Stimulated activated naive CD8-positive, alpha-beta T cell treated with anti-CD3 and anti-CD28 coated beads, Interleukin-15, Interleukin-2, amounts not matched to agents 100 ng/mL and 50 ng/mL, for 24 hours (primary cell): Measurements from ENCODE around the gene FNIP1.
"Not testable (repeated sequence)": the region's sequence is repeated elsewhere in the genome, so short reads cannot be mapped to it uniquely, and the experiment has no call there.

Experiments
- H3K27ac Mint-ChIP-seq: one replicate; pipeline ENCODE4 v1.8.0; 2021; ENCODE audit warnings: mild to moderate bottlenecking, mixed read lengths
- H3K27me3 Mint-ChIP-seq: one replicate; pipeline ENCODE4 v1.8.0; 2021; ENCODE audit warnings: mixed read lengths
- H3K36me3 Mint-ChIP-seq: one replicate; pipeline ENCODE4 v1.8.0; 2021; ENCODE audit warnings: low read depth, mixed read lengths
- H3K4me1 Mint-ChIP-seq: one replicate; pipeline ENCODE4 v1.8.0; 2021; ENCODE audit warnings: low read depth, mixed read lengths
- H3K4me3 Mint-ChIP-seq: one replicate; pipeline ENCODE4 v1.8.0; 2021; ENCODE audit warnings: mild to moderate bottlenecking, mixed read lengths
- H3K9me3 Mint-ChIP-seq: one replicate; pipeline ENCODE4 v1.8.0; 2021; ENCODE audit warnings: mixed read lengths

FNIP1 gene

DNA sequence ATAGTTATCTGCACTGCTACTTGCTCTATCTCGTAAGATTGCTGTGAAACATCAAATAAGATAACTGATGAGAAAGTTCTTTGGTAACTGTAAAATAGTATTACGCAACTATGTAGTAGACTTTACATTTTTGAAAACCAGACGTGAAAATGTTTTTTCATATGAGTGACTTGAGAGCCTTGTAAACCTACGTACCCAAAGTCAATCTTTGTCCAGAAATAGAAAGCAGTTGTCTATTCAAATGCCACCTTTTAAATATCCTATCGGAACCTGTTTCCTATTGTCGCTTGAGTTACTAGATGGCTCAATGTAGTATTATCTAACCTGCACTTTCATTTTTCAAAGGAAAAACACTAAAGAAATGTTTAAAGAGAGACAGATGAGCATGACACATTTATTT lies 1.6 kb downstream of the FNIP1 start:
- Mint-ChIP-seq H3K9me3 (no peaks in the 10 kb centered on the region), H3K4me3 (peak overlapping the region; percentile 93), H3K27ac (no peak overlapping the region), H3K4me1 (peaks cover 56% of the 10 kb centered on the region), H3K27me3 (no peaks in the 10 kb centered on the region), H3K36me3 (peaks cover 28% of the 10 kb centered on the region)

DNA sequence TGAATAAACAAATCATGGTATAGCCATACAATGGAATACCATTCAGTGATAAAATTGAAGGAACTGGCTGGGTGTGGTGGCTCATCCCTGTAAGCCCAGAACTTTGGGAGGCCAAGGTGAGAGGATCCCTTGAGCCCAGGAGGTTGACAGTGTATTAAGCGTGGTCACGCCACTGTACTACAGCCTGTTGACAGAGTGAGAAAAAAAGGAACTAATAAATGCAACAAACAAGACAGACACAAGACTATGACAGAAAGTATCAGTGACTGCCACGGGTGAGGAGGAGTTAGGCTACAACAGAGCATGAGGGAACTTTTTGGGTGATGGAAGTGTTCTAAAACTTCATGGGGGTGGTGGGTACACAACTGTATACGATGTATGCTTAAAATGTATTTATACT lies 2.2 kb downstream of the FNIP1 start:
- Mint-ChIP-seq H3K36me3 (peaks cover 32% of the 10 kb centered on the region), H3K4me1 (peaks cover 59% of the 10 kb centered on the region), H3K4me3 (peak overlapping the region; percentile 67), H3K27me3 (no peaks in the 10 kb centered on the region), H3K9me3 (no peaks in the 10 kb centered on the region), H3K27ac (peak overlapping the region; percentile 56)

DNA sequence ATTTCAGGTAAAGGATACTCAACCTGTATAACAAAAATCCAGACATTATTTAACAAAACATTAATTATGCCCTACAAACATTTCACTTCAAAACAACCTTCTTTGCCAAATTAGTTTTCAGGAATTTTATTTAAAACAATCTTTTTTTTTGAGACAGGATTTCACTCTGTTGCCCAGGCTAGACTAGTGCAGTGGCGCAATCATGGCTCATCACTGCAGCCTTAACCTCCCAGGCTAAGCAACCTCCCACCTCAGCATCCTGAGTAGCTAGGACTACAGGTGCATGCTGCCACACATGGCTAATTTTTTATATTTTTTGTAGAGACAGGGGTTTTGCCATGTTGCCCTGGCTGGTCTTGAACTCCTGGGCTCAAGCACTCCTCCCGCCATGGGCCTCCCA lies 3.9 kb downstream of the FNIP1 start:
- H3K4me1 Mint-ChIP-seq = peaks cover 64% of the 10 kb centered on the region
- no peaks in the 10 kb centered on the region for H3K9me3 Mint-ChIP-seq
- H3K36me3 Mint-ChIP-seq = peaks cover 39% of the 10 kb centered on the region
- no peak overlapping the region for H3K4me3 Mint-ChIP-seq
- H3K27ac Mint-ChIP-seq = no peak overlapping the region
- H3K27me3 Mint-ChIP-seq = no peaks in the 10 kb centered on the region

DNA sequence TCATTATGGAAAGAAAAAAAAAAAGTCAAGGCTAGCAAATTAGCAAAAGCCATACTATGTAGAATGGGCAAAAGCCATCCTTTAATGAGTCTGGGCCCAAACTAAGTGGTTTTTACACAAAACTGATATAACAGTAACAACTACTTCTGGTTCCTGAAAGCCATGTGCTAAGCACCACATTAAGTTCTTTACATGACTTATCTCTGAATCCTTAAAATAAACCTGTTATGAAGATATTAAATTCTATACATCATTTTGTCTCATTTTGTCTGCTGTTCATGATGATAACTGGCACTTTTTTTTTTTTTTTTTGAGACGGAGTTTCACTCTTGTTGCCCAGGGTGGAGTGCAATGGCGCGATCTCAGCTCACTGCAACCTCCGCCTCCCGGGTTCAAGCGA lies 5.0 kb downstream of the FNIP1 start:
- Mint-ChIP-seq H3K4me3 (no peak overlapping the region), H3K4me1 (peaks cover 68% of the 10 kb centered on the region), H3K9me3 (no peaks in the 10 kb centered on the region), H3K27me3 (no peaks in the 10 kb centered on the region), H3K27ac (no peak overlapping the region), H3K36me3 (peaks cover 39% of the 10 kb centered on the region)

DNA sequence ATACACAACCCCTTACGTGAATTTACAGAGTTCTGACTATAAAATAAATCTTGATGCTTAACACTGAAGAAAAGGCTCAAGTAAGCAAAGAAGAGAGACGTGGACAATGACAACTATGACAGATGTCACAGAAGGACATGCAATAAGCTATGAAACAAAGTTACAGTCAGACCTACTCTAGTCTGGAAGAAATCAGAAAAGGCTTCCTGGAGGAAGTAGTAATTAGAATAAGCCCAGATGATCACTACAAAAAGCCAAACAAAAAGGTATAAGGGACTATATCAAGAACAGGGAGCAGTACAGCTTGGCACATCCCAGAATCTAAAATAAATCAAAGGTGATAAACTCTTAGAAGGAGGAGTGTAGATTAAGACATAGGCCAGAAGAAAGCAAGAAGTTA lies 6.3 kb downstream of the FNIP1 start:
- peaks cover 35% of the 10 kb centered on the region for H3K36me3 Mint-ChIP-seq
- no peak overlapping the region for H3K27ac Mint-ChIP-seq
- H3K9me3 Mint-ChIP-seq = no peaks in the 10 kb centered on the region
- peaks cover 62% of the 10 kb centered on the region for H3K4me1 Mint-ChIP-seq
- H3K27me3 Mint-ChIP-seq = no peaks in the 10 kb centered on the region
- no peak overlapping the region for H3K4me3 Mint-ChIP-seq

DNA sequence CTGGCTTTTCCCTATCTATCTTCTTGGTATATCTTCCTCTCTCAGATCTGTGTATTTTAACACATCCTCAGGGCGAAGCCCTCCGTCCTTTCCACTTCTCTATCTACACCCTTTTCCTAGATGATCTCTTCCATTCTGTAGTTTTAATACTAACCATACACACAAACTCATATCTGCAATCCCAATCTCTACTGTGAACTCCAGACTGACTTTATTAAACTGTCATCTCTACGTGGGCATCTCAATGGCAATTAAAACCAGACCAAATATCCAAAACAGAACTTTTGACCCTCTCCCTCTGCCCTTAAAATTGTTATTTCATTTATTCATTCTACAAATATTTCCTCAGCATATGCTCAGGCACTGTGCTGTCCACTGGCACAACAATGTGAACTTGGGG lies 7.1 kb downstream of the FNIP1 start:
- Mint-ChIP-seq H3K27me3 (no peaks in the 10 kb centered on the region), H3K4me3 (no peak overlapping the region), H3K9me3 (no peaks in the 10 kb centered on the region), H3K36me3 (peaks cover 32% of the 10 kb centered on the region), H3K4me1 (peaks cover 54% of the 10 kb centered on the region), H3K27ac (no peak overlapping the region)

DNA sequence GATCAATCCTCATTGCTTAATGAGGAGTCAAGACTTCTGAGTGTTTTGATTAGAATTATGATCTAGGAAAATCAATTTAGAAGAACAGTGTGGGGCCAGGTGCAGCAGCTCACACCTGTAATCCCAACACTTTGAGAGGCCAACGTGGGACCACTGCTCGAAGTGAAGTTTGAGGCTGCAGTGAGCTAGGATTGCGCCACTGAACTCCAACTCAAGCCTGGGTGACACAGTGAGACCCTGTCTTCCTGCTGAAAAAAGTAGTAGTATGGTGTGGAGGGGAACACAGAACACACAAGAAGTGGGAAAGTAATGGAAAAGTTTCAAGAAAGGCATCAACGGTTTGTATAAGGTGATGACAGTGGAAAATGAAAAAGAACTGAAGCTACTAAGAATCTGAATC lies 9.1 kb downstream of the FNIP1 start:
- H3K4me3 Mint-ChIP-seq = no peak overlapping the region
- H3K36me3 Mint-ChIP-seq = peaks cover 28% of the 10 kb centered on the region
- no peak overlapping the region for H3K27ac Mint-ChIP-seq
- no peaks in the 10 kb centered on the region for H3K9me3 Mint-ChIP-seq
- peaks cover 36% of the 10 kb centered on the region for H3K4me1 Mint-ChIP-seq
- no peaks in the 10 kb centered on the region for H3K27me3 Mint-ChIP-seq

DNA sequence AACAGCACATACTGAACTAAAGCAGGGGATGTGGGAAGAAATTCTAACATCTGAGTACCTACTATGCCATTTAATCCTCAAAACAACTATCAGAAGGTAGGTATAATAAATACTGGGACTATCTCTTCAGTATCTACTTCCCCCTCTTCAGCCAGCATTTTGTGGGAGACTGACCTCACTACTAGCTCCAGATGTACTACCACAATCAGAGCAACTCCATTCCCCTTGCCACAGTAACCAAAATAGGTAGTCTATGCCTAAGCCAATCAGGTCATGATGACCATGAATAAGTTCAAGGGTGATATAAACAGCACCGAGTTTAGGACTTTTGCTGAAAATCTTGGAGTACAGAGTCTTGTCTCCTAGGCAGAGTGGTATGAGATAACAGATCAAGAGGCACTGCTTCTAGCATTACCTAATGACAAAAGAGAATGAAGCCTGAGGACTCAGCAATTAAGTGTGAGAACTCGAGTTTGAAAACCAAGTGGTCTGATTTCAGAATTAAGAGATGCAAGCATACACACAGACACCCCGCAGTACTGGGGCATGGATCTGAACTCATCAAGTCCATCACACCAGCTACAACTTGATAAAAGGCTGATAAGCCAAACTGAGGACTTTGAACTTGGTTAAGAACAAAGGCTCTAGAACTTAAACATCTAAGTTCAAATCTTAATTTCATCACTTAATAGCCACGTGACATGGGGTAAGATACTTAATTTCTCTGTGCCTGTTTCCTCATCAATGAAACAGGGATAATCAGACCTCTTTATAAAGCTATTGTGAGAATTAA lies 9.7 kb downstream of the FNIP1 start:
- H3K27me3 Mint-ChIP-seq = no peaks in the 10 kb centered on the region
- H3K27ac Mint-ChIP-seq = no peak overlapping the region
- no peaks in the 10 kb centered on the region for H3K9me3 Mint-ChIP-seq
- H3K36me3 Mint-ChIP-seq = peaks cover 28% of the 10 kb centered on the region
- peaks cover 30% of the 10 kb centered on the region for H3K4me1 Mint-ChIP-seq
- H3K4me3 Mint-ChIP-seq = no peak overlapping the region

DNA sequence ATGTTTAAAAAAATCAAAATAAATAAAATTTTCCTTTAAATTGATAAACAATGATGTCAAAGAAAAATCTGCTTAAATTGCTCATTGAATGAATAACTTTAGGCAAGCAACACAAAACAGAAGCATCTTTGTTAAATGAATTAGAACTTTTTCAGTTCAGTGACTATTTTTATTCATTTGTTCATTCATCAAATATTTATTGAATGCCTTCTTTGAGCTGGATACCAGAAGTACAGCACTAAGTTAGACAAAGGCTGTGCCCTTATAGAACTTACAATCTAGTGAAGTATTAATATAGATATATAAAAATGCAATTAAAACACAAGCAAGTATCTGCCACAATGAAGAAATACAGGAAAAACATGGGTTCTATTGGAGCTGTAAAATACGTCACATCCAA lies 10.8 kb downstream of the FNIP1 start:
- Mint-ChIP-seq H3K9me3 (no peaks in the 10 kb centered on the region), H3K4me1 (peaks cover 26% of the 10 kb centered on the region)

DNA sequence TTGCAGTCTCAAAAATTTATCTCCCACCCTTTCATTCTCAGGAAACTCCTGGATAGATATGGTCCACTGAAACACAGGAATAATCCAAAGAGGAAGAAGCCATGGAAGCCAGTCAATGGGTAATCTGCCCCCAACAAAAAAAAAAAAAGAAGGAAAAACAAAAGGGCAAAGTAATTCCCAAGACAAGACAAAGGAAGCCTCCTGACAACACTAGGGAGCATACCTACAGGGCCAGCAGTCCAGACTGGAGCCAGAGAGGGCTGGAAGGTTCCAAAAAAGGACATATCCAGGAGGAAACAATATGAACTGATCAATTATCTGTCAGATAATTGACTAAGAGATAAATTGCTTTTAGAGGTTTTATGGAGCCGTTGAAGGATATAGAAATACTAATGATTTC lies 12.9 kb downstream of the FNIP1 start:
- Mint-ChIP-seq H3K27me3 (no peaks in the 10 kb centered on the region), H3K27ac (no peak overlapping the region), H3K4me3 (no peak overlapping the region), H3K9me3 (no peaks in the 10 kb centered on the region), H3K4me1 (peaks cover 18% of the 10 kb centered on the region), H3K36me3 (peaks cover 25% of the 10 kb centered on the region)

More for the DNA sequence above, 10.8 kb downstream of the FNIP1 start:
- Mint-ChIP-seq H3K36me3 (peaks cover 33% of the 10 kb centered on the region), H3K27me3 (no peaks in the 10 kb centered on the region), H3K27ac (no peak overlapping the region), H3K4me3 (no peak overlapping the region)

DNA sequence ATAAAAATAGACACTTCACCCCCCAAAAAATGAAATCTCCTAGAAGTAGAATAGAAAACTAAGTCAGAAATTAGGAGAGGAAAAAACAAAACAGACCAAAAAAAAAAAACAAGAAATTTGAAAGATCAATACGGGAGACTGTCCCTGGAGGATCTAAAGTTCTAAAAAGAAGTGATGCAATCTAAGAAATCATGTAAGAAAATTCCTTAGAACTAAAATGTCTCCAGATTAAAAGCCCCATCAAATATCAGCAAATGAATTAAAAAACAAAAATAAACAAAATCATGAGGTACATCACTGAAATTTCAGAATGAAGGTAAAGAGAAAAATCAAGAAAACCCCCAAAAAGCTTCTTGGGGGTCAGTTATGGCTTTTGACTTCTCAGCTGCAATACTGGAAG lies 13.5 kb downstream of the FNIP1 start:
- Mint-ChIP-seq H3K27me3 (no peaks in the 10 kb centered on the region), H3K4me3 (no peak overlapping the region), H3K4me1 (peaks cover 18% of the 10 kb centered on the region), H3K27ac (no peak overlapping the region), H3K36me3 (peaks cover 23% of the 10 kb centered on the region), H3K9me3 (no peaks in the 10 kb centered on the region)

DNA sequence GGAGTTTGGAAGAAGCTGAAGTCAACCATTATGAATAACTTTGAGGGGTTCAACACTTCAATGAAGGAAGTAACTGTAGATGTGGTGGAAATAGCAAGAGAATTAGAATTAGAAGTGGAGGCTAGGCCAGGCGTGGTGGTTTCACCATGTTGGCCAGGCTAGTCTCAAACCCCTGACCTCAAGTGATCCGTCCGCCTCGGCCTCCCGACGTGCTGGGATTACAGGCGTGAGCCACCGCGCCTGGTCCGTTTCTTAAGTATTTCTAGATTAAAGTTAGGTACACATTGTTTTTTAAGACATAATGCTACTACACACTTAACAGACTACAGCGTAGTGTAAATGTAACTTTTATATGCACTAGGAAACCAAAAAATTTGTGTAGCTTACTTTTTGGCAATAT lies 14.1 kb downstream of the FNIP1 start:
- no peaks in the 10 kb centered on the region for H3K27me3 Mint-ChIP-seq
- no peak overlapping the region for H3K27ac Mint-ChIP-seq
- peaks cover 23% of the 10 kb centered on the region for H3K36me3 Mint-ChIP-seq
- H3K4me1 Mint-ChIP-seq = peaks cover 18% of the 10 kb centered on the region
- no peak overlapping the region for H3K4me3 Mint-ChIP-seq
- H3K9me3 Mint-ChIP-seq = no peaks in the 10 kb centered on the region

DNA sequence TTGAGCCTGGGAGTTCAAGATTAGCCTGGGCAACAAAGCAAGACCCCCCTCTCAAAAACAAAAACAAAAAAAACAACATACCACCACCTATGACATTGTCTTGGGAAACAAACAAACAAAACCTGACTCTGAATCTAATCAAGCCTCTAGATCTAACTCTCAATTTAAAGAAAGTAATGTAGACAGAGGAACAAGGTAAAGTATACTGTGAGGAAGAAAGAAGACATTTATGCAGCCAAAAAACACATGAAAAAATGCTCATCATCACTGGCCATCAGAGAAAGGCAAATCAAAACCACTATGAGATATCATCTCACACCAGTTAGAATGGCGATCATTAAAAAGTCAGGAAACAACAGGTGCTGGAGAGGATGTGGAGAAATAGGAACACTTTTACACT lies 18.7 kb downstream of the FNIP1 start:
- H3K4me1 Mint-ChIP-seq = peaks cover 32% of the 10 kb centered on the region

DNA sequence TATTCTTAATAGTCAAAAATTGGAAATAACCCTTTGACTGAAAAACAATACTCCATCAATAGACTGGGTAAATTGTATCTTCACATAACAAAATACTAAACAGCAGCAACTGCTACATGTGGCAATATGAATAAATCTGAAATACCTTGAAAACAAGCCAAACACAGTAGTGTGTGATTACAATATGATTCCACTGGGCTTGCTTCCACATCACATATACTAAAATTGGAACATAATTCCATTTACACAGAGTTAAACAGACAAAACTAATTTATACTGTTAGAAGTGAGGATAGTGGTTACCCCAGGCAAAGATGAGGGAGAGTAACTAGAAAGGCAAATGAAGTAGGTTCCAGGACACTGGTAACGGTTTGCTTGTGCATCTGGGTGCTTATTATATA lies 20.4 kb downstream of the FNIP1 start:
- Mint-ChIP-seq H3K9me3 (no peaks in the 10 kb centered on the region), H3K4me1 (peaks cover 29% of the 10 kb centered on the region), H3K4me3 (no peak overlapping the region), H3K27ac (no peak overlapping the region), H3K27me3 (no peaks in the 10 kb centered on the region), H3K36me3 (peaks cover 11% of the 10 kb centered on the region)

More for the DNA sequence above, 18.7 kb downstream of the FNIP1 start:
- H3K27me3 Mint-ChIP-seq, H3K9me3 Mint-ChIP-seq, H3K4me3 Mint-ChIP-seq, H3K27ac Mint-ChIP-seq: not testable (repeated sequence)
- H3K36me3 Mint-ChIP-seq = peaks cover 25% of the 10 kb centered on the region

DNA sequence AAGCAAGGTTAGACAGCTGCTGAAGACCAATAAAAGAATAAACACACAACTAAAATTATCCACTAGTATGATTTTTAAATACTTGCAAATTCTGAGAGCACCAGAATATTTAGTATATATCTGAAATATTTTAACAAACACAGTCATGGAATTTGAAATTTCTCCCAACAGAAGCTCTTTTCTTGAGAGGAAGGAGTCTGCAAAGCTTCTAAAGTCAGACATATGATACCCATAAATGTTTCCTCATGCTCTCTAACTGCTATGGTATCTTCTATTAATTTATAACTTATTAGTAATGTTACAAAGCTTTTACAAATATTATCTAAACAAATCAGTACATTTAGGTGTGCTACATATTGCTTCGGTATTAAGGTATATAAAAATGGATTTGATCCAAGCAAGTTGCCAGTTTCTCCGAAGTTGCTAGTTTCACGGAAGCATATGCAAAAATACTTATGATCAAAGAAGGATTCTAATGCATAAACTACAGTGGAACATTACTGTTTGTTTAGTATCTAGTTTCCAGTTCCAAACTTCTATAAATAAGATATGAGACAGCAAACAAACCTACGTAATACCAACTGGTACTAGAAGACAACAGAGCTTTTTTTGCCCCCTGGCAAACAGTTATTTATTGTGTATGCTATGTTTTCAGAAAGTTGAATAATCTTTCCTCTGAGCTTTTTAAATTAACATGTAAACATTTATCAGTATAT lies 22.0 kb downstream of the FNIP1 start:
- Mint-ChIP-seq H3K27ac (no peak overlapping the region), H3K4me3 (no peak overlapping the region), H3K27me3 (no peaks in the 10 kb centered on the region), H3K36me3 (peaks cover 3% of the 10 kb centered on the region), H3K9me3 (no peaks in the 10 kb centered on the region), H3K4me1 (peaks cover 26% of the 10 kb centered on the region)
